GM11168 (cell line): ENCODE results near the gene METTL25B.

ENCODE experiments used
- in situ Hi-C: fragments of 300-500 bp; cut with MboI; formaldehyde crosslinking; loops from one replicate; pipeline ENCODE4 v1.12.0; 2022; ENCODE audit warnings: low sequenced_read_pairs; ENCODE audit not compliant: unreplicated experiment

The METTL25B gene

GRCh38 chr1:156766298-156767100 lies 38.2 kb downstream of the METTL25B start:
- in situ Hi-C loops = no loop called here

GRCh38 chr1:156767101-156767878 lies 39.0 kb downstream of the METTL25B start, which contains the start of gene PRCC:
Gene PRCC (plus strand): TSS chr1:156767535. CDS start chr1:156767772, 237 bp downstream.
- in situ Hi-C loops = no loop called here

DNA sequence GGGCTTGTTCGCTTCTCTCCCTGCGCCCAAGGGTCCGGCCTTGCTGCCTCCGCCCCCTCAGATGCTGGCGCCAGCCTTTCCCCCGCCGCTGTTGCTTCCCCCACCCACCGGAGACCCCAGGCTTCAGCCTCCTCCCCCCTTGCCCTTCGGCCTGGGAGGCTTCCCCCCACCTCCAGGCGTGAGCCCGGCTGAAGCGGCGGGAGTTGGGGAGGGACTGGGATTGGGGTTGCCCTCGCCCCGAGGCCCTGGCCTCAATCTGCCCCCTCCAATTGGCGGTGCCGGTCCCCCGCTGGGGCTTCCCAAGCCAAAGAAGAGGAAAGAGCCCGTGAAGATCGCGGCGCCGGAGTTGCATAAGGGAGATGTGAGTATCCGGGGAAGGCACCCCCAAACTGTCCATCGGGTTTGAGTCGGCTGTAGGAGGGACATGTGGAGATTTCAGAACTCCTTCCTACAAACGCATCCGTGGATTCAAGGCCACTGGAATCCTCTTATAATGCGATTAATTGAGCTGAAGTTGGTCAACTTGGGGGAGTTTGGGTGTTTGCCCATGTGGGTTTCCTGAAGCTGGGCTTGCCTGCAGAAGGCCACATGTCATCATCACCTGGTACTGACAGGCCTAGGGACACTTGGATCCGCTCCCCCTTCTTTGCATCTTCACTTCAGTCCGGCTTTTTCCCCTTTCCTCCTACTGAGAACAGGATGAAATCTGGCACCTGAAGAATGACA lies 39.8 kb downstream of the METTL25B start:
- in situ Hi-C loops = no loop called here

GRCh38 chr1:156768610-156769295 lies 40.5 kb downstream of the METTL25B start:
- in situ Hi-C loops = no loop called here

- in situ Hi-C loops = no loop called here
Observed at GRCh38 chr1:156772222-156772621, 44.0 kb downstream of the METTL25B start.

DNA sequence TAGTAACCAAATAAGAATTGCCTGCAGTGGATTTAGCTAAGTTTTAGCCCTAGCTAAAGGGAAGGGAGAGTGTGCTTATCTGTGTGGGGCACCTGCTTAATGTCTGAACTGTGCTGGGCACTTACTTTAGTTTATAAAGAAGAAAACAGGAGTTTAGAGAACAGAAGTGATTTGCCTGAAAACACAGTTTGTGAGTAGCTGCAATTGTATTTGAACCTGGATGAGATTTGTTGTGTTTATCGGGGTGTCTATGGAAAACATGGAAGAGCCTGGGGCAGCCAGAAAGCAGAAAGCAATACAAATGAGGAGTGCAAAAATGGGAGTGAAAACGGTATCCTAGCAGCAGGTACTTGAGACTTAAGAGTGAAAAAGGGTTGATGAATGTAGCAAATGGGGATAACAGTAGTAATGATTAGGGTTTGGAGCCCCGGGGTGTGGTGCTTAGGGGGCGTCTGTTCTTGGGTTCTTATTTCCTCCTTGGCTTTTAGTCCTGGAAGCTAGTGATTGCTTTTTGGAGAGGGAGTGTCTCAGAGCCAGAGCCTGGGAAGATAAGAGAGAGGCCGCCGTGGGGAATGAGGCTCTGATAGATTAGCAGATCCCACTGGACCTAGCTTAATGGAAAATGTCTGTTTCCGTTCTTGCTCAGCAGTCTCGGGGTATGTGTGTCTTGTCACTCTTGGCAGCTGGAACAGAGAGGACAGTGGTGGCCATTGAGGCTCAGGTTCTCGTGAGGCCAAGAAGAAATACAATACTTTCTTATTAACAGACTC lies 44.6 kb downstream of the METTL25B start:
- in situ Hi-C loops = no loop called here

DNA sequence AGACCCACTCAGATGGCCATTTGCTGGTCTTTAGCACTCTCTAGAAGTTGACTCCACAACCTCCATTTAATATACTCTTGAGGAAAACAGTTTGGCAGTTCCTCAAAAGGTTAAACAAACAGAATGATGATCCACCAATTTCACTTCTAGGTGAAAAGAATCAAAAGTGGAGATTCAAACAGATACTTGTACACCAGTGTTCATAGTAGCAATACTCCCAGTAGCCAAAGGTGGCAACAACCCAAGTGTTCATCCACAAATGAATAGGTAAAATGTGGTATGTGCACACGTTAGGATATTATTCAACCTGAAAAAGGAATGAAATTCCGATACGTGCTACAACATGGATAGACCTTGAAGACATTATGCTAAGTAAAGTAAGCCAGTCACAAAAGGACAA lies 45.3 kb downstream of the METTL25B start:
- in situ Hi-C loops = no loop called here

GRCh38 chr1:156775799-156776198 lies 47.5 kb downstream of the METTL25B start:
- in situ Hi-C loops = no loop called here

DNA sequence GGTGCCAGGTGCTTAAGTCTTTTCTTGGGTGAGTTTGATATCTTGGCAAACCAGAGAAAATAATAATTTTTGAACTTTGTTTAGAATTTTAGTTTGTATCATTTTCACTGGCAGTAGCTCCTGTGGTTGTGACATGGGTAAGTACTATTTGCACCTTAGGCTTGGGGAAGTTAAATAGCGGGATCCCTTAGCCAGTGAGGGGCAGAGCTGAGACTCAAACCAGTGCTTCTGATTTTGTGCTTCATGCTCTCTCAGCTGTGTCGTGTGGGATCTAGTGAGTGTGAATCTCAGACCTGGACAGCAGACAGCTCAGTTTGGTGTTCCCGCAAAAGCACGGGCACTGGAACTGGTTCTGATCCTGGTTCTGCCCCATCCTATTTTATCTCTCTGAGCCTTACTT lies 48.7 kb downstream of the METTL25B start:
- in situ Hi-C loops = no loop called here

DNA sequence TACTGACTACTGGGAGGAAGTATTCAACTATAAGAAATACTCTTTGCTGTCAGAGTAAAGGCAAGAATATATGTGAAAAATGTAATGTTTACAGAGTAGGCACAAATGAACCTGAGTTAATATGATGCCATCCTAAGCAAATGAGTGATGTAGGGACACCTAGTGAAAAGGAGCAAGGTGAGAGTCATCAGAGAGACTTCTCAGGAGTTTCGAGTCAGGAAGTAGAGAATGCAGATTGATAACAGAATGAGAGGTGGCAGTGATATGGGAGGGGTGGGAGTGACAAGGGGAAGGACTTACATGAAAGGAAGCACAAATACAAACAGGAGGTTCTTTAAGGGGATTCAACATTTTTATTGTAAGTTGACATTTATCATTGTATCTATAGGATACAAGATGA lies 49.3 kb downstream of the METTL25B start:
- in situ Hi-C loops = no loop called here

- in situ Hi-C loops = no loop called here
Observed at GRCh38 chr1:156781585-156782186, 53.4 kb downstream of the METTL25B start.

DNA sequence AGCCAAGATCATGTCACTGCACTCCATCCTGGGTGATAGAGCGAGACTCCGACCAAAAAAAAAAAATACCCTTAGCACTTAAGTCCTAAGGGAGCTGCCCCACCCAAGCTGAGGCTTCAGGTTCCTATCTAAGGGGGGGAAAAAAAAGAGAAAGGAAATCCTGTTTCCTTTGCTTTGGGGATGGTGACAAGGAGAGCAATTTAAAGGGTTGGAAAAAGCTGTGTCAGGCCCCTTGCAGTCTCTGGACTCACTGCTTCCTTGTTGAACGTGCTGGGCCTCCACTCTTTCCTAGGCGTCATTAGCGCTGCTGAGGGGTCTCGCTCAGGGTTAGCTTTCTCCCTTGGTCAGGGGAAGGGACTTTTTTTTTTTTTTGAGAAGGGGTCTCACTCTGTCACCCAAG lies 57.2 kb downstream of the METTL25B start:
- in situ Hi-C loops = no loop called here
